HG03060 (cell line): Measurements from ENCODE around the gene PAQR5.
"Not testable (repeated sequence)": the region's sequence is repeated elsewhere in the genome, so short reads cannot be mapped to it uniquely, and the experiment has no call there.

Experiments used
- ATAC-seq: cut with Tn5 transposase; IDR thresholded peaks from one replicate; pipeline ENCODE4 v1.9.1; 2021; ENCODE audit warnings: low read depth, moderate number of reproducible peaks; ENCODE audit not compliant: unreplicated experiment

Gene PAQR5, protein sequence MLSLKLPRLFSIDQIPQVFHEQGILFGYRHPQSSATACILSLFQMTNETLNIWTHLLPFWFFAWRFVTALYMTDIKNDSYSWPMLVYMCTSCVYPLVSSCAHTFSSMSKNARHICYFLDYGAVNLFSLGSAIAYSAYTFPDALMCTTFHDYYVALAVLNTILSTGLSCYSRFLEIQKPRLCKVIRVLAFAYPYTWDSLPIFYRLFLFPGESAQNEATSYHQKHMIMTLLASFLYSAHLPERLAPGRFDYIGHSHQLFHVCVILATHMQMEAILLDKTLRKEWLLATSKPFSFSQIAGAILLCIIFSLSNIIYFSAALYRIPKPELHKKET

DNA sequence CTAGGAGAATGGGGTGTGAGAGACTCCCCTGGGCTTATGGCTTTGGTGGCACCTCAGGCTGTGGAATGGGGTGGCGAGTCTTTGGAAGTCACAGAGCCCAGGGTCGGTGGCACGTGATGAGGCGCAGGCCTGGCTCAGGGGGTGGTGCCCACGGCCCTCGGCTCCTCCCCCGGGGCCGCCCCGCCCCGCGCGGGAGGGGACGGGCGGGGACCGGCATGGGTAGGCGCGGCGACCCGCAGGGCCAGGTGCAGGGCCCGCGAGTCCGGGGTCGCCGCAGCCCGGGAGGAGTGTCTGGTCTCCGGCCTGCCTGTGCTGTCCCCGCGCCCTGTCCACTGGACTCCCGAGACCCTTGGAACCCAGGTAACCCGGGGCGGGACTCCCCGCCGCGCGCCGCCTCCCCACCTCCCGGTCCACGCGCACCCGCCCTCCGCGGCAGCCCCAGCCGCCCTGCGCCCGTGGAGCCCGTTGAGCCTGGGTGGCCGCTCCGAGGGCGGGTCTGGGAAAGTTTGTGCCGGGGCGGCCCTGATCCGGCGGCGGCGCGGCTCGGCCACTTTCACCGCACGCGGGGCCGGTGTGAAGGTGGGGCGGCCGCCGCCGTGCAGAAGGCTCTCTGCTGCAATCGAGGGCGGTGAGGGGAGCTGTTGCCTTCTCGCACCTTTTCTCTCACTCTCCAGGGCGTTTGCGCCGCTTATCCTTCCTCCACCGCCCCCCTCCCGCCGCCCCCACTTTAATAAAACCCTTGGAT lies at the start of gene PAQR5:
Gene PAQR5 (plus strand): TSS at position 216 of the 745 bp plus-strand sequence. CDS start 61,169 bp downstream, outside the sequence.
- no peak for ATAC-seq

DNA sequence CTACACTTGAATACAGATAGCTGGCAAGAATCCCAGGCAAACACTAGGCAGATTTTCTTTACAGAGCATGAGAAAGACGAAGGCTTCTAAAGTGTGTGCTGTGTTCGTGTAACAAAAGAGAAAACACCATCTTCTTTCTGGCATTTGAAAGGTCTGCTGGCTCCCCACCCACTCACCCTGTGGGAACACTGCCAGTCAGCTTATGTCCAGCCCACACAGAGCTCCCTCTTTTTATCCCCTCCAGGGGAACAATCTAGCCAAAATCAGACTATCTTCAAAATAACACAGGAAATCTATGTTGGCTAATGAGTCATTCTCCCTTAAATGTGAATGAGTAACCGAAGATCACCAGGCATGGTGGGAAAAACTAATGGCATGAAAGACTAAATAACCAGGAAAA lies 45.6 kb upstream of the PAQR5 start:
- ATAC-seq: no peak

- ATAC-seq: no peak
Measured at GRCh38 chr15:69265347-69265955, 33.3 kb upstream of the PAQR5 start.

- no peak for ATAC-seq
Measured at GRCh38 chr15:69271217-69271616, 27.5 kb upstream of the PAQR5 start.

DNA sequence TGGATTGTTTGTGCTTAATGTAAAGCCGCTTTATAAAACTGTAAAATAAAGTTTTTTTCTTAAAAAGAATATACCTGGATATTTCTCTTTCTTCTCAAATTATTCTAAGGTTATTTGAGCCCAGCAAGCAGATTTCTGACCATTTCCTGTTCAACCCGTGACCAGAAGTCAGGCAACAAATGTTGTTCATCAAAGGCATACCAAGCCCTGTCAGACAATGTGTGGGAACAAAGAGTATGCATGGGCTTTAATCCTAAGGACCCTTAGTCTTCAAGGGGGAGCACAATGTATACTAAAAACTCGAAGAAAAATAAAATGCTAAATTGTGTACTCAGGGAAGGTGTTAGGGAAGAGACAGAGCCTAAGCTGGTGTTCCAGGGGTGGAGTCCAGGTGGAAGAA lies 26.6 kb upstream of the PAQR5 start:
- ATAC-seq: no peak

DNA sequence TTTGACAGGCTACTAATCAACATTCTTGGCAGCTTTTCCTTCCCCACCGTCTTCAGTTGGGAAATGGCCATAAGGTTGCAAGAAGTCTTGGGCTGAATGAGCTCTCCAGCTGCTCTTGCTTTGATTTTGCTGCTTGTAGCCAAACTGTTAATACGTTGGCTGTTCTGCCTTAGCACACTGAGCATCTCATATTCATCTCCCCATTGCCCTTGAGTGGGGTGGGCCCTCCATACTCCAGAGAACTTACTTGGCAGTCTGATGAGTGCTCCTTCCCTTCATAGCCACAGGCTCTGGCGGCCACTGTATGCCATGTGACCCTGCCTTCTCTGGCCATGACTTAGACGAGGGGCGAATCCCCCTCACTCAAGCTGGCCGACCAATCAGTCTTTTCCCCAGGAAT lies 25.8 kb upstream of the PAQR5 start:
- ATAC-seq: no peak

DNA sequence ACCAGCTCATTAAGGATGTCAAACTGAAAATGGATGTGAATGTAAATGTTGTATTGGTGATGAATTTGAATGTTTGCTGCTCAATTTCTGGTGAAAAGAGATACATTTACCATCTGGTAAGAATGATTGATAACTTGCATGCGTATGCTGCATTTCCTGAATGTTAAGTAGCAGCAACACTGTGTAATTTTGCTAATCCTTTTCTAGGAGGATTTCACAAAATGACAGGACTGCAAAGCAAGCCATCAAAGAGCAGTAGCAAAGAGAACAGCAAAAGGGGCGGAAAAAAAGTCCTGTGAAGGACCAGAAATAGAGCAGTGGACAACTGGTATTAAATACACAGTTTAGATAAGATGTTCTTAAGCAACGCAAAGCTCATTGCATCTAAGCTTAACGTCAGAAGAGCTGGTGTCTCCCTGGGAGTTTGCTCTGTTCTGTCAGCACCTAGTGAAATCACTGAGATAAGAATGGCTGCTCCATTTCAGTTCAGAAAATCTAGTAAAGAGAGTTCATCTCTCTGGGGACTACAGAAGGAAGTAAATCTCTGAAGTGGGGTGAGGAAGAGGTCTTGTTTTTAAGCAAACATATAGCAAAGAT lies 23.5 kb upstream of the PAQR5 start:
- ATAC-seq: no peak

- ATAC-seq: no peak
Measured at GRCh38 chr15:69275933-69276560, 22.7 kb upstream of the PAQR5 start.

DNA sequence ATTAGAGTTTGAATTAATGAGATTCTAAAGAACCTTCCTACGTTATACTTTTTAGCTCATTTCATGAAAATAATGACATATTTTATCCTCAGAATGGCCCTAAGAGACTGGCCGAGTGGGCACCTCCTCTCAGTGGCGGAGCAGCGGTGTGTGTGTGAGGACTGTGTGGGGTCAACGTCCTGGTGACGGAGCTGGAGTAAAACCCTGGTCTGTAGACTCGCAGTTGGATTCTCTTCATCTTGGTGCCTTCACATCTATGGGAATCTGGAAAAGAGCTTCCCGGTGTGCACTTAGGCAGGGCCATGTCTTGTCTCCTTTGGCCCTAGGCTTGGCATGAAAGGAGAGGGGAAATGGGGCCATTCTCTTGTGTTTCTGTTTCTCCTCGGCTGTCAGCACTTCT lies 21.4 kb upstream of the PAQR5 start:
- no peak for ATAC-seq

DNA sequence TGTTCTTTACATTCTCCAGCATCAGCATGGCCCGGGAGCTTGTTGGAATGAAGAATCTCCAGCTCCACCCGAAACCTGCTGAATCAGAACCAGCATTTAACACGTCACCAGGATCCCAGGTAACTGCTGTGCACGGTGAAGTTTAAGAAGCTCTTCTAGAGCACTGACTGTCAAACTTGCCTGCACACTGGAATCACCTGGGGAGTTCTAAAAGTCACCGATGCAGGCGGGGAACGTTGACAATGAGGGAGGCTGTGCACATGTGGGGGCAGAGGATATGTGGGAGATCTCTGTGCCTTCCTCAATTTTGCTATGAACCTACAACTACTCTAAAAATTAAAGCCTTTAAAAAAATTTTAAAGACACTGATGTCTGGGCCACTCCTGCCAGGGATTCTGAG lies 19.1 kb upstream of the PAQR5 start:
- no peak for ATAC-seq

GRCh38 chr15:69280783-69281182 lies 17.9 kb upstream of the PAQR5 start:
- ATAC-seq: no peak

- no peak for ATAC-seq
Measured at GRCh38 chr15:69282104-69282743, 16.5 kb upstream of the PAQR5 start.

DNA sequence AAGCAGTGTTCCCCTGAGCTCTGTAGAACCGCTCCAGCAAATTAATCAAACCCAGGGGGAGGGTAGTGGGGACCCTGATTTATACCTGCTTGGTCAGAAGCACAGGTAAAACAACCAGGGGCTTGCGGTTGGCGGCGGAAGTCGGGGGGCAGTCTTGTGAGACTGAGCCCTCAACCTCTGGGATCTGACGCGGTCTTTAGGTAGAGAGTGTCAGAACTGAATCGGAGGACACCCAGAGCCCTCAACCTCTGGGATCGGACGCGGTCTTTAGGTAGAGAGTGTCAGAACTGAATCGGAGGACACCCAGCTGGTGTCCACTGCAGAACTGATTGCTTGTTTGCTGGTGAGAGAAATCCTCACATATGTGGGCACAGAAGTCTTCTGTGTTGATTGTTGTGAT lies 12.9 kb upstream of the PAQR5 start:
- ATAC-seq: no peak

- ATAC-seq: no peak
Measured at GRCh38 chr15:69288011-69288410, 10.7 kb upstream of the PAQR5 start.

DNA sequence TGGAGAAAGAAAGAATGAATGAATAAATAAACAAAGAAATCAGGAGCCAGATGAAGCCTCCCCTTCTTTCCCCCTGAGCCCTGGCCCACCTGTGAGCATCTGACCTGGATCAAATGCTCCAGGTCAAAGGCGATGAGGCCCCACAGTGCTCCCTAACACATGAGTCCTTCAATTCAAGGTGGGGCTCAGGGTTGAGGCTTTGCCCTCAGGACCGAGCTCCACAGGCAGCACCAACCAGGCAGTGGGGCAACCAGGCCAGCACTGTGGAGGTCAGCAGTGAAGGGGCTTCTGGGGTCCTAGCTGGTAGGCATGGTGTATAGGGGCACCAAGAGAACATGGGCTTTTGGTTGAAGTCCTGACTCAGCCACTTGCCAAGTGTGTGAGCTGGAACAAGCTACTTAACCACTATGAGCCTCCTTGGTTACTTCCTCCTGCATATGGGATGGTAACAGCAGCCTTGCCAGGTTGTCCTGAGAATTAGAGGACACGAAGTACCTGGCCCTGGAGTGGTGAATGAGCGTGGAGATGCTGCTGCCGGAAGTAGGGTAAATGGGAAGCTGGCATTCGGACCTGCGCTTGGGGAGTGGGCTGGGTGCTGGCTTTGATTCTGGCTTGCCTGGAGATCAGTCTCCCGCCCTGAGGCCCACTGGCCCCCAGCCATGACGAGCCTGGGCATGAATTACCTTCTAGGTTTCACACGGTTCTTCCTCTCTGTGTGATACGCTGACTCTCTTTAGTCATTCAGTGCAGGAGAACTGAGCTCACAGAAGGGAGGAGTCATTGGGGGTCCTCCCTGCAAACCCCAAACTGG lies 10.0 kb upstream of the PAQR5 start:
- no peak for ATAC-seq

DNA sequence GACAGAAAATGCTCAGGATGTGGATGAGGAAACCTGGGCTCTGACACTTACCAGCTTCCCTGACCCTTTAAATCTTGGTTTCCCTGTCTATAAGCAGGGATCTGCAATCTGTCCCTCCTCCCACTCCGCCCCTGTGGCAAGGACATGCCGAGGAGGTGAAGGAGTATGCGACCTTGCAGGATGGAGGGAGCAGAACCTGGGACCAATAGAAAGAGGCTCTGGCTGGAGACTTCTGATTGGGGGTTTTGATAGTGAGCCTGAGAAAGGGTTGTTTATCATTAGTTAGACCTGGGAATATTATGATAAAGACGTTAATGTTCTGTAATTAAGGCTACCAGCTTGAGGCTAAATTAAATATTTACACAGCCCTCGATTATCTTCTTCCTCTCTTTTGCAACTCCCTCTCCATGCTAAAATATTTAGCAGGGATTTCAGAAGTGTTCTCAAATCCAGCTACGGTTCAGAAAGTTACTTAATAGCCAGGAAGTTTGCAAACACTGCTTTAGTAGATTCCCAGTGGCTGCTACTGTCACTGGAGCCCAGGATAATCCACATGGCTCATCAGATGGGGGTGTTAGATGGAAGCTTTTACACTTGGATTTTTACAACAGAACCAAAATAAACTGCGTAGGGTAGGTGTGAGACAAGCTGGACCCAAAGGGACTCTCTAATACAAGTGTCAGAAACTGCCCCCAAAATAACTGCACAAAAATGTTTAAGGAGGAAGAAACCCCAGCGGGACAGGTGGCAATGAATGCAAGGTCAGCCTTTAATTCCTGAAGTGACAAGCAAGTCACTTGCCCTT lies 9.2 kb upstream of the PAQR5 start:
- ATAC-seq: no peak

DNA sequence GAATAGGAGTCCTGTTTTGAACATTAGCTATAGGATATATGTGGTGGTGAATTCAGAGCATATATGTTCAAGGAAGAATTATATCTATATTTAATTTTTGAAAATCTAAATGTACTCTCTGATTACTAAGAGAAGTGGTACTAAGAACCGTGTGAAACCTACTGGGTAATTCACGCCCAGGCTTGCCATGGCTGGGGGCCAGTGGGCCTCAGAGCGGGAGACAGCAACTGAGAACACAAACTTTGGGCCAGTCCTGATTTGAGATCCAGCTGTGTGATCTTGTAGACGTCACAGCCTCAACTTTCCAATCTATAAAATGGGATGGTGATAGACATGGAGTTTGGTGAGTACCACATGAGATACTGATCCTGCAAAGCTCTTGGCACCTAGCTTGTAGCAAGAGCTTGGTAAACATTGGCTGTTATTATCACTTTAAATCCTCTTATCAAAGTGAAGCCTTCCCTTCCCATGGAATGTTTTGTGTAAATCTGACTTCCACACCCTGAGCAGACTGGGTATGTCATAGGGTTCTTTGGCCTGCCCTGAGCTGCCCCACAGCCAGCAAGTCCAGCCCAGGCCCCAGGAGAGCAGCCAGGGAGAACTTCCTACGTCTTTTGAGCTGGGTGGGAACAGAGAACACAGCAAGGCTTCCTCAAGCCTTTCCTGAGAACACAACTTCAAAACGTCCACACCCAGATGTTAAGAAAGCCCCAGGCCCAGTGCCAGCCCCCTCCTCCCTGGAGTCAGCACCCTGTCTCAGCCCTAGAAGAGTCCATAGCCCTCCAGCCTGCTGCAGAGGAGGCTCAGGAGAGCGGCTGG lies 8.2 kb upstream of the PAQR5 start:
- ATAC-seq: no peak

DNA sequence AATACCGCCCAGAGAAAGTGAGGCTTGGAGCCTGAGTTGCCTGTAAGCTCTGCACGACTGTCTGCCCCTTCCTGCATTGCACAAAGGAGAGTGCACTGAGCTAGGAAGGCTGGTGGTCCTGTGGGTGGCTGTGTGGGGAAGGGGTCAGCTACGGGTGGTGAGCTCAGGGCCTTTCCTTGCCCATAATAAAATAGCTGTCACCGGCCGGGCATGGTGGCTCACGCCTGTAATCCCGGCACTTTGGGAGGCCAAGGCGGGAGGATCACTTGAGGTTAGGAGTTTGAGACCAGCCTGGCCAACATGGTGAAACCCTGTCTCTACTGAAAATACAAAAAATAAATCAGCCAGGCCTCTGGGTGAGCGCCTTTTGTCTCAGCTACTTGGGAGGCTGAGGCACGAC lies 7.1 kb upstream of the PAQR5 start:
- not testable (repeated sequence) for ATAC-seq
